HEK293 (cell line): ENCODE measurements around the gene FAM227B.

Source experiments
- CTCF ChIA-PET: fragments of 350-600 bp; formaldehyde crosslinking; extraction: SDS; loops from one replicate; lab custom pipeline; 2021; ENCODE audit warnings: antibody characterized with exemption; lab: Yijun Ruan, JAX
- POLR2A ChIA-PET: fragments of 300-600 bp; formaldehyde crosslinking; extraction: SDS; loops from one replicate; lab custom pipeline; 2020; ENCODE audit warnings: antibody characterized with exemption, inconsistent platforms; lab: Yijun Ruan, JAX
- H3K27ac ChIP-seq: fragments of 200-500 bp; sonication (Bioruptor generic); 2 replicates; pipeline ENCODE4 v1.5.1; 2014; ENCODE audit warnings: low read depth, low read length, control low read depth, inconsistent platforms; ENCODE audit errors: extremely low read depth
- H3K36me3 ChIP-seq, 2 experiments: fragments of 200-500 bp in 1 of 2; sonication (Bioruptor generic) in 1 of 2; 1 replicate in 1 of 2; 2 replicates in 1 of 2; pipeline ENCODE4 v1.5.1; 2014 to 2017; ENCODE audit warnings: inconsistent platforms in 2 of 2, low read length in 2 of 2; ENCODE audit not compliant: control insufficient read depth in 2 of 2, insufficient read depth in 1 of 2
- H3K4me1 ChIP-seq: fragments of 200-500 bp; sonication (Bioruptor generic); 2 replicates; pipeline ENCODE4 v1.5.1; 2014; ENCODE audit warnings: mild to moderate bottlenecking, low read length, inconsistent platforms; ENCODE audit not compliant: control insufficient read depth, insufficient read depth
- H3K4me3 ChIP-seq: 2 replicates; pipeline ENCODE4 v1.5.1; 2011; ENCODE audit warnings: low read depth, mild to moderate bottlenecking, control low read depth, low read length, moderate library complexity
- H3K9me3 ChIP-seq: fragments of 200-500 bp; sonication (Bioruptor generic); 2 replicates; pipeline ENCODE4 v1.5.1; 2014; ENCODE audit warnings: low read depth, low read length, inconsistent platforms; ENCODE audit not compliant: control insufficient read depth, insufficient read depth
- ELK4 ChIP-seq: IDR thresholded peaks from 2 replicates; pipeline ENCODE4 v1.6.1; 2011; ENCODE audit warnings: mild to moderate bottlenecking, low read depth, low read length, borderline replicate concordance
- HOXC10 ChIP-seq: sonication (generic); formaldehyde crosslinking; IDR thresholded peaks from 2 replicates; pipeline ENCODE4 v1.8.1; 2023; ENCODE audit warnings: mild to moderate bottlenecking, missing genetic modification reagents
- IKZF3 ChIP-seq: fragments of 450-650 bp; IDR thresholded peaks from 2 replicates; pipeline ENCODE4 v1.5.0; 2018; ENCODE audit warnings: missing biosample characterization, mild to moderate bottlenecking, missing genetic modification characterization, moderate library complexity
- KLF1 ChIP-seq: fragments of 450-650 bp; formaldehyde crosslinking; IDR thresholded peaks from 2 replicates; pipeline ENCODE4 v1.5.1; 2016; ENCODE audit warnings: missing biosample characterization, missing genetic modification characterization
- PATZ1 ChIP-seq: fragments of 450-650 bp; formaldehyde crosslinking; IDR thresholded peaks from 2 replicates; pipeline ENCODE4 v1.5.1; 2016; ENCODE audit warnings: missing biosample characterization, missing genetic modification characterization
- PBX3 ChIP-seq: sonication (generic); formaldehyde crosslinking; IDR thresholded peaks from 2 replicates; pipeline ENCODE4 v1.8.1; 2022; ENCODE audit warnings: mild to moderate bottlenecking, moderate library complexity, missing genetic modification reagents
- SALL2 ChIP-seq: fragments of 450-650 bp; formaldehyde crosslinking; IDR thresholded peaks from 2 replicates; pipeline ENCODE4 v1.5.0; 2017; ENCODE audit warnings: missing biosample characterization, mild to moderate bottlenecking, missing genetic modification characterization, borderline replicate concordance
- SCRT1 ChIP-seq: fragments of 450-650 bp; formaldehyde crosslinking; IDR thresholded peaks from 2 replicates; pipeline ENCODE4 v1.5.1; 2016; ENCODE audit warnings: missing biosample characterization, missing genetic modification characterization, borderline replicate concordance
- SP2 ChIP-seq: fragments of 450-650 bp; formaldehyde crosslinking; IDR thresholded peaks from 2 replicates; pipeline ENCODE4 v1.5.1; 2016; ENCODE audit warnings: missing biosample characterization, missing genetic modification characterization
- ZIC2 ChIP-seq: fragments of 450-650 bp; formaldehyde crosslinking; IDR thresholded peaks from 2 replicates; pipeline ENCODE4 v1.5.1; 2016; ENCODE audit warnings: missing biosample characterization, missing genetic modification characterization
- ZNF112 ChIP-seq: fragments of 450-650 bp; formaldehyde crosslinking; IDR thresholded peaks from 2 replicates; pipeline ENCODE4 v1.5.0; 2017; ENCODE audit warnings: missing biosample characterization, missing genetic modification characterization
- ZNF146 ChIP-seq: fragments of 450-650 bp; formaldehyde crosslinking; IDR thresholded peaks from 2 replicates; pipeline ENCODE4 v1.5.1; 2016; ENCODE audit warnings: missing biosample characterization, missing genetic modification characterization
- ZNF221 ChIP-seq: fragments of 450-650 bp; formaldehyde crosslinking; IDR thresholded peaks from 2 replicates; pipeline ENCODE4 v1.5.1; 2017; ENCODE audit warnings: missing biosample characterization, missing genetic modification characterization, borderline replicate concordance
- ZNF223 ChIP-seq: fragments of 450-650 bp; formaldehyde crosslinking; IDR thresholded peaks from 2 replicates; pipeline ENCODE4 v1.5.1; 2016; ENCODE audit warnings: missing biosample characterization, missing genetic modification characterization
- ZNF335 ChIP-seq: fragments of 450-650 bp; formaldehyde crosslinking; conservative IDR thresholded peaks from 2 replicates; pipeline ENCODE4 v1.5.1; 2016; ENCODE audit warnings: missing biosample characterization, missing genetic modification characterization
- ZNF449 ChIP-seq: fragments of 450-650 bp; formaldehyde crosslinking; IDR thresholded peaks from 2 replicates; pipeline ENCODE4 v1.5.1; 2017; ENCODE audit warnings: missing biosample characterization, mild to moderate bottlenecking, missing genetic modification characterization, moderate library complexity
- ZNF488 ChIP-seq: fragments of 450-650 bp; formaldehyde crosslinking; IDR thresholded peaks from 2 replicates; pipeline ENCODE4 v1.5.1; 2016; ENCODE audit warnings: missing biosample characterization, missing genetic modification characterization
- ZNF514 ChIP-seq: fragments of 450-650 bp; formaldehyde crosslinking; IDR thresholded peaks from 2 replicates; pipeline ENCODE4 v1.5.1; 2016; ENCODE audit warnings: missing biosample characterization, missing genetic modification characterization
- ZNF521 ChIP-seq: fragments of 450-650 bp; formaldehyde crosslinking; IDR thresholded peaks from 2 replicates; pipeline ENCODE4 v1.5.1; 2017; ENCODE audit warnings: missing biosample characterization, mild to moderate bottlenecking, missing genetic modification characterization
- ZNF585B ChIP-seq: fragments of 450-650 bp; formaldehyde crosslinking; IDR thresholded peaks from 2 replicates; pipeline ENCODE4 v1.5.1; 2016; ENCODE audit warnings: missing biosample characterization, missing genetic modification characterization
- ZNF670 ChIP-seq: fragments of 450-650 bp; formaldehyde crosslinking; IDR thresholded peaks from 2 replicates; pipeline ENCODE4 v1.5.1; 2016; ENCODE audit warnings: missing biosample characterization, missing genetic modification characterization, low read depth
- ZNF677 ChIP-seq: fragments of 450-650 bp; IDR thresholded peaks from 2 replicates; pipeline ENCODE4 v1.5.0; 2018; ENCODE audit warnings: missing biosample characterization, mild to moderate bottlenecking, missing genetic modification characterization, moderate library complexity
- ZNF768 ChIP-seq: fragments of 450-650 bp; formaldehyde crosslinking; IDR thresholded peaks from 2 replicates; pipeline ENCODE4 v1.5.1; 2018; ENCODE audit warnings: missing biosample characterization, mild to moderate bottlenecking, missing genetic modification characterization

Gene FAM227B

GRCh38 chr15:49501586-49501985 is 119.0 kb downstream of the FAM227B start:
- Histone ChIP-seq H3K9me3 (no peaks in the 10 kb centered on the region), H3K27ac (no peak overlapping the region), H3K4me1 (no peaks in the 10 kb centered on the region), H3K36me3 (no peaks in the 10 kb centered on the region), H3K4me3 (no peak overlapping the region)
- TF ChIP-seq ZNF514 (tag by site-specific recombination) (no peak), SP2 (no peak), ZNF585B (peak; percentile 79)
- POLR2A ChIA-PET = no interaction called here
- CTCF ChIA-PET = no interaction called here

GRCh38 chr15:49495993-49496753 is 124.4 kb downstream of the FAM227B start:
- TF ChIP-seq SCRT1 (tag by site-specific recombination) (no peak), ZNF670 (tag by site-specific recombination) (no peak), ZNF223 (tag by site-specific recombination) (no peak), ZNF768 (tag by site-specific recombination) (no peak), ZNF335 (no peak), ZNF521 (tag by site-specific recombination) (no peak), HOXC10 (no peak)
- TF ChIP-seq, all 188 proteins: peak for 0
- ChIA-PET CTCF (no interaction called here), POLR2A (no interaction called here)
- Histone ChIP-seq H3K4me3 (no peak overlapping the region), H3K4me1 (no peaks in the 10 kb centered on the region), H3K36me3 (no peaks in the 10 kb centered on the region), H3K27ac (no peak overlapping the region), H3K9me3 (no peaks in the 10 kb centered on the region)

GRCh38 chr15:49494842-49495241 is 125.8 kb downstream of the FAM227B start:
- Histone ChIP-seq H3K27ac (no peak overlapping the region), H3K36me3 (no peaks in the 10 kb centered on the region), H3K9me3 (no peaks in the 10 kb centered on the region), H3K4me1 (no peaks in the 10 kb centered on the region), H3K4me3 (no peak overlapping the region)
- TF ChIP-seq ZNF146 (tag by site-specific recombination) (no peak), KLF1 (tag by site-specific recombination) (no peak), ZNF677 (tag by site-specific recombination) (no peak), SALL2 (no peak), ZIC2 (tag by site-specific recombination) (no peak)
- ChIA-PET POLR2A (no interaction called here), CTCF (interaction anchor here (0.7 kb wide), 1 partner anchor 588 kb away, joined by 3 read pairs; no protein-coding TSS in a partner anchor)

- Histone ChIP-seq H3K4me1 (no peaks in the 10 kb centered on the region), H3K4me3 (no peak overlapping the region), H3K9me3 (no peaks in the 10 kb centered on the region), H3K36me3 (no peaks in the 10 kb centered on the region), H3K27ac (no peak overlapping the region)
- CTCF ChIA-PET = no interaction called here
- POLR2A ChIA-PET = no interaction called here
- no peak for TF ChIP-seq ZNF449 (tag by site-specific recombination)
- TF ChIP-seq ZNF221 = no peak
- no peak for TF ChIP-seq PATZ1
- no peak for TF ChIP-seq PBX3 (CRISPR knock-in tag)
- no peak for TF ChIP-seq ZNF112 (tag by site-specific recombination)
- no peak for TF ChIP-seq ZNF488 (tag by site-specific recombination)
- TF ChIP-seq IKZF3 (tag by site-specific recombination) = no peak
- TF ChIP-seq ZNF335 = no peak
- no peak for TF ChIP-seq ELK4
Observed at GRCh38 chr15:49492830-49493229, 127.8 kb downstream of the FAM227B start.
